ENCODE data around the gene CCDC91. TPM values are rescaled to one million over a fixed set of nuclear protein-coding genes. Genes with fewer than 3 reads are reported as not detected.

Gene CCDC91
- total RNA-seq, 1 experiment from 2014 or later, result 35.9 TPM

DNA sequence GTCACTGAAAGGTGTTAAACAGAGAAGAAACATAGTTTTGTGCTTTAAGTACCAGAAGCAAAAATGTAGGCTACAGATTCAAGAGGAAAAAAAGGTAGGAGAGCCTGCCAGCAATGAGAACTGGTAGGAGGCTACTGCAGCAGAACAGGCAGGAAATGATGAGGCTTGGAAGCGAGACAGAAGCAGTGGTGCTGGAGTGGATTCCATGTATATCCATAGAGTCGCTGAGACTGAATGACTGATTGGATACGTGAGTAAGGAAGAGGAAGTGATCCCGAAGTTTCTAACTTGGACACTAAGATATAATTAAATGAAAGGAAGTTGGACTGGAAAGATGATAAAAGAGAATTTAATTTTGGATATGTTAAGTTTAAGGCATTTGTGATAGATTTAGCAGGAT lies 45.0 kb upstream of the CCDC91 start:
- intact Hi-C loops (cut with micrococcal nuclease), result no loop called here
- no TSS peak for BruUV-seq (replicated peaks)
- H3K36me3 Mint-ChIP-seq (ENCODE audit: insufficient read depth, unreplicated experiment), result no peaks in the 10 kb centered on the region
- ChIA-PET CTCF (no interaction called here), POLR2A (no interaction called here)
- TF ChIP-seq, protein P1, sequence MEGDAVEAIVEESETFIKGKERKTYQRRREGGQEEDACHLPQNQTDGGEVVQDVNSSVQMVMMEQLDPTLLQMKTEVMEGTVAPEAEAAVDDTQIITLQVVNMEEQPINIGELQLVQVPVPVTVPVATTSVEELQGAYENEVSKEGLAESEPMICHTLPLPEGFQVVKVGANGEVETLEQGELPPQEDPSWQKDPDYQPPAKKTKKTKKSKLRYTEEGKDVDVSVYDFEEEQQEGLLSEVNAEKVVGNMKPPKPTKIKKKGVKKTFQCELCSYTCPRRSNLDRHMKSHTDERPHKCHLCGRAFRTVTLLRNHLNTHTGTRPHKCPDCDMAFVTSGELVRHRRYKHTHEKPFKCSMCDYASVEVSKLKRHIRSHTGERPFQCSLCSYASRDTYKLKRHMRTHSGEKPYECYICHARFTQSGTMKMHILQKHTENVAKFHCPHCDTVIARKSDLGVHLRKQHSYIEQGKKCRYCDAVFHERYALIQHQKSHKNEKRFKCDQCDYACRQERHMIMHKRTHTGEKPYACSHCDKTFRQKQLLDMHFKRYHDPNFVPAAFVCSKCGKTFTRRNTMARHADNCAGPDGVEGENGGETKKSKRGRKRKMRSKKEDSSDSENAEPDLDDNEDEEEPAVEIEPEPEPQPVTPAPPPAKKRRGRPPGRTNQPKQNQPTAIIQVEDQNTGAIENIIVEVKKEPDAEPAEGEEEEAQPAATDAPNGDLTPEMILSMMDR (IDR thresholded peaks at IDR 0.05; ENCODE audit: unreplicated experiment), result no peak
- H3K27ac Mint-ChIP-seq (ENCODE audit: low read depth, unreplicated experiment), result no peak overlapping the region
- no peaks in the 10 kb centered on the region for H3K4me1 Mint-ChIP-seq (ENCODE audit: insufficient read depth, unreplicated experiment)
- no peak for DNase-seq (ENCODE audit: unreplicated experiment)
- peaks cover 4% of the 10 kb centered on the region for H3K9me3 Mint-ChIP-seq (ENCODE audit: unreplicated experiment)
- H3K4me3 Mint-ChIP-seq (ENCODE audit: unreplicated experiment), result no peak overlapping the region
- H3K27me3 Mint-ChIP-seq (ENCODE audit: insufficient read depth, unreplicated experiment), result no peaks in the 10 kb centered on the region

DNA sequence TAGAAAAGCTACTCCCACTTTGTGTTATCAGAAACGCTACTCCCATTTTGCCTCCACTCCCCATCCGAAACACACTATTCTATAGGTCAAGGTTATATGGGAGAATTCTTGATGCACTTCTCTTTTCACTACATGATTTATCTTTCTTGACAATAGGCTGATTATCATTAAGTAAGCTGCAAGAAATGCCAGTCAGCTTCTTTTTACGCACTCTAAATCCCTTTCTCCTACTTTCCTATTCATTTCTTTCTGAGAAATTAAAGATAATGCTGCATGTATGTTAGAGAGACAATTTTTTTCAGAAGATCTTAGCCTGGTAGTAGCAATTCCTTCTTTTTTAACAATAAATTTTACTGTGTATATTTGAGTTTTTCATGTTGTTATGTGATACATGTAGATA lies 41.0 kb upstream of the CCDC91 start:
- intact Hi-C loops (cut with micrococcal nuclease), result no loop called here

DNA sequence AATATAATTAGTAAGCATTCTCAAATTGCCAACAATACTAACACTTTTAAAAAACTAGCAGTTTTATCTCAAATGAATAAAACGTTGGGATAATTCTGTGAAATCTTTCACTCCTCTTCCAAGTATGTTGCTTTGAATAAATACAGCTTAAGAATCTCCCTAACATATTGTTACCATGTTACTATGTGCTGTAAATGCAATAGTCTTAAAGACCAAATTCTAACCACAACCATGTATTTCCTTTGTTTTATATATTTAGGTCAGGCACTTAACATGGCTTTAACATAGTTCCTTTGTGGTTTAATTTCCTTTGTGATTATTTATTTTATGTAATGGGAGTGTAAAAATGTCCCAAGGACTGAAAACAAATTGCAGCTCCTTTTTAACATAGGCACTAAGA lies 33.9 kb upstream of the CCDC91 start:
- H3K27ac Mint-ChIP-seq (ENCODE audit: low read depth, unreplicated experiment), result no peak overlapping the region
- H3K27me3 Mint-ChIP-seq (ENCODE audit: insufficient read depth, unreplicated experiment), result no peaks in the 10 kb centered on the region
- no peaks in the 10 kb centered on the region for H3K36me3 Mint-ChIP-seq (ENCODE audit: insufficient read depth, unreplicated experiment)
- ChIA-PET POLR2A (interaction anchor here (1.2 to 1.8 kb wide), 3 partner anchors 12 to 37 kb away, joined by 3 to 7 read pairs (median 3); partner anchors contain the start of gene CCDC91), CTCF (no interaction called here)
- no peak overlapping the region for H3K4me3 Mint-ChIP-seq (ENCODE audit: unreplicated experiment)
- no TSS peak for BruUV-seq (replicated peaks)
- H3K9me3 Mint-ChIP-seq (ENCODE audit: unreplicated experiment), result no peaks in the 10 kb centered on the region
- no peaks in the 10 kb centered on the region for H3K4me1 Mint-ChIP-seq (ENCODE audit: insufficient read depth, unreplicated experiment)
- TF ChIP-seq, protein P1 (IDR thresholded peaks at IDR 0.05; ENCODE audit: unreplicated experiment), result no peak
- DNase-seq (ENCODE audit: unreplicated experiment), result no peak
- intact Hi-C loops (cut with micrococcal nuclease), result no loop called here

More for the DNA sequence above, 41.0 kb upstream of the CCDC91 start:
- H3K27ac Mint-ChIP-seq (ENCODE audit: low read depth, unreplicated experiment), result no peak overlapping the region
- no peaks in the 10 kb centered on the region for H3K36me3 Mint-ChIP-seq (ENCODE audit: insufficient read depth, unreplicated experiment)
- DNase-seq (ENCODE audit: unreplicated experiment), result no peak
- no TSS peak for BruUV-seq (replicated peaks)
- H3K27me3 Mint-ChIP-seq (ENCODE audit: insufficient read depth, unreplicated experiment), result no peaks in the 10 kb centered on the region
- H3K4me1 Mint-ChIP-seq (ENCODE audit: insufficient read depth, unreplicated experiment), result no peaks in the 10 kb centered on the region
- ChIA-PET POLR2A (interaction anchor here (1.0 kb wide), 1 partner anchor 11 kb away, joined by 4 read pairs; no protein-coding TSS in a partner anchor), CTCF (no interaction called here)
- H3K4me3 Mint-ChIP-seq (ENCODE audit: unreplicated experiment), result no peak overlapping the region
- TF ChIP-seq, protein P1 (IDR thresholded peaks at IDR 0.05; ENCODE audit: unreplicated experiment), result no peak
- H3K9me3 Mint-ChIP-seq (ENCODE audit: unreplicated experiment), result peaks cover 14% of the 10 kb centered on the region

DNA sequence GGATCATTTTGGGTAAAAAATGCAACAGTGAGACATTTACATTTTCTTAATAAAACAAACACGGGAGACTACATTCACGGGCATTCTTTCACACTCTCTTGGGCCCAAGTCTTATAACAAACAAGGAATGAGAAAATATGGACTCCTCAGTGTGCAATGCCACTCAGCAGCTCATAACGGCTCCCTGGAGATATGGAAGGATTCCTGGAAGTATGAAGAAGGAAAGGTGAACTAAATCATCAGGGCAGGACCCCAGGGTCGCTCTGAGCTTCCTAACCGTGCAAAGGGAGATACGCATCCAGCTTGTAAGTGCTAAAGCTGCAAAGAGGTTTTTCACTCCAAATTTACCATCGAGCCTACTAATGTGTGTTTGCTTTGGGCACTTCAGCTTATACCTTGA lies 33.5 kb upstream of the CCDC91 start:
- H3K9me3 Mint-ChIP-seq (ENCODE audit: unreplicated experiment), result no peaks in the 10 kb centered on the region
- H3K4me1 Mint-ChIP-seq (ENCODE audit: insufficient read depth, unreplicated experiment), result no peaks in the 10 kb centered on the region
- no peak overlapping the region for H3K27ac Mint-ChIP-seq (ENCODE audit: low read depth, unreplicated experiment)
- intact Hi-C loops (cut with micrococcal nuclease), result no loop called here
- POLR2A ChIA-PET, result interaction anchor here (1.2 to 1.8 kb wide), 2 partner anchors 12 to 33 kb away, joined by 3 to 7 read pairs; partner anchors contain the start of gene CCDC91
- TF ChIP-seq, protein P1 (IDR thresholded peaks at IDR 0.05; ENCODE audit: unreplicated experiment), result no peak
- CTCF ChIA-PET, result interaction anchor here (0.7 kb wide), 1 partner anchor 17 kb away, joined by 3 read pairs; no protein-coding TSS in a partner anchor
- H3K4me3 Mint-ChIP-seq (ENCODE audit: unreplicated experiment), result no peak overlapping the region
- H3K27me3 Mint-ChIP-seq (ENCODE audit: insufficient read depth, unreplicated experiment), result no peaks in the 10 kb centered on the region
- BruUV-seq (replicated peaks), result no TSS peak
- H3K36me3 Mint-ChIP-seq (ENCODE audit: insufficient read depth, unreplicated experiment), result no peaks in the 10 kb centered on the region
- DNase-seq (ENCODE audit: unreplicated experiment), result no peak

All from MCF 10A (cell line).